Measurements from ENCODE around the gene FERMT3.
"Not testable (repeated sequence)": the region's sequence is repeated elsewhere in the genome, so short reads cannot be mapped to it uniquely, and the experiment has no call there.

The FERMT3 gene

GRCh38 chr11:64237484-64237951, 31.0 kb downstream of the FERMT3 start:
- no peak for DNase-seq

GRCh38 chr11:64238076-64238475, 31.6 kb downstream of the FERMT3 start:
- DNase-seq = no peak

GRCh38 chr11:64238999-64239398, 32.5 kb downstream of the FERMT3 start:
- no peak for DNase-seq

GRCh38 chr11:64239662-64240434, 33.3 kb downstream of the FERMT3 start:
- DNase-seq = no peak

- peak; percentile 97 for DNase-seq
Observed at GRCh38 chr11:64240435-64241240, 34.1 kb downstream of the FERMT3 start, which contains the start of gene FKBP2. Gene FKBP2, plus strand, starts transcription at chr11:64241095. Its CDS starts 1,293 bp downstream, at chr11:64242388.

- peak; percentile 99 for DNase-seq
Observed at GRCh38 chr11:64241241-64241490, 34.6 kb downstream of the FERMT3 start.

- no peak for DNase-seq
Observed at GRCh38 chr11:64241491-64242374, 35.2 kb downstream of the FERMT3 start.

GRCh38 chr11:64243236-64243854, 36.8 kb downstream of the FERMT3 start:
- no peak for DNase-seq

- DNase-seq = no peak
Observed at GRCh38 chr11:64244107-64244506, 37.6 kb downstream of the FERMT3 start.

- no peak for DNase-seq
Observed at GRCh38 chr11:64244966-64245365, 38.4 kb downstream of the FERMT3 start.

- no peak for DNase-seq
Observed at GRCh38 chr11:64245401-64245796, 38.9 kb downstream of the FERMT3 start.

- DNase-seq = peak; percentile 94
Observed at GRCh38 chr11:64245797-64246620, 39.5 kb downstream of the FERMT3 start.

GRCh38 chr11:64246621-64246870, 40.0 kb downstream of the FERMT3 start:
- not testable (repeated sequence) for DNase-seq

- peak; percentile 87 for DNase-seq
Observed at GRCh38 chr11:64246871-64247728, 40.6 kb downstream of the FERMT3 start, which contains the start of gene PPP1R14B. Gene PPP1R14B, minus strand, starts transcription at chr11:64246943. Its CDS starts 270 bp downstream, at chr11:64246673.

- DNase-seq = no peak
Observed at GRCh38 chr11:64247729-64248531, 41.4 kb downstream of the FERMT3 start.

GRCh38 chr11:64248578-64248977, 42.1 kb downstream of the FERMT3 start:
- DNase-seq = no peak

GRCh38 chr11:64249038-64249437, 42.5 kb downstream of the FERMT3 start:
- DNase-seq = no peak

- DNase-seq = no peak
Observed at GRCh38 chr11:64249563-64250414, 43.3 kb downstream of the FERMT3 start.

GRCh38 chr11:64250415-64251015, 44.0 kb downstream of the FERMT3 start:
- no peak for DNase-seq

Data from fibroblast of upper back skin (primary cell).